HEK293 (cell line): ENCODE results near the gene ARHGAP30.

ENCODE experiments used
- HOXA7 ChIP-seq: sonication (generic); formaldehyde crosslinking; IDR thresholded peaks from 2 replicates; pipeline ENCODE4 v1.8.1; 2022; ENCODE audit warnings: missing genetic modification reagents, borderline replicate concordance
- HOXD13 ChIP-seq: sonication (generic); formaldehyde crosslinking; IDR thresholded peaks from 2 replicates; pipeline ENCODE4 v1.8.0; 2022; ENCODE audit warnings: missing genetic modification reagents, borderline replicate concordance
- KLF1 ChIP-seq: fragments of 450-650 bp; formaldehyde crosslinking; IDR thresholded peaks from 2 replicates; pipeline ENCODE4 v1.5.1; 2016; ENCODE audit warnings: missing biosample characterization, missing genetic modification characterization
- KLF7 ChIP-seq: fragments of 450-650 bp; formaldehyde crosslinking; IDR thresholded peaks from 2 replicates; pipeline ENCODE4 v1.5.1; 2016; ENCODE audit warnings: missing biosample characterization, missing genetic modification characterization, borderline replicate concordance
- SETDB1 ChIP-seq: IDR thresholded peaks from one replicate; pipeline ENCODE4 v1.6.1; 2017; ENCODE audit warnings: mild to moderate bottlenecking, low read length, moderate library complexity, mixed read lengths; ENCODE audit not compliant: insufficient read length
- YY2 ChIP-seq: fragments of 450-650 bp; formaldehyde crosslinking; IDR thresholded peaks from 2 replicates; pipeline ENCODE4 v1.5.1; 2016; ENCODE audit warnings: missing biosample characterization, missing genetic modification characterization
- ZFP41 ChIP-seq: fragments of 450-650 bp; formaldehyde crosslinking; IDR thresholded peaks from 2 replicates; pipeline ENCODE4 v1.5.1; 2016; ENCODE audit warnings: missing biosample characterization, missing genetic modification characterization, borderline replicate concordance
- ZIC2 ChIP-seq: fragments of 450-650 bp; formaldehyde crosslinking; IDR thresholded peaks from 2 replicates; pipeline ENCODE4 v1.5.1; 2016; ENCODE audit warnings: missing biosample characterization, missing genetic modification characterization
- ZNF10 ChIP-seq: fragments of 450-650 bp; formaldehyde crosslinking; IDR thresholded peaks from 2 replicates; pipeline ENCODE4 v1.5.1; 2017; ENCODE audit warnings: missing biosample characterization, missing genetic modification characterization
- ZNF266 ChIP-seq: fragments of 450-650 bp; formaldehyde crosslinking; IDR thresholded peaks from 2 replicates; pipeline ENCODE4 v1.5.1; 2016; ENCODE audit warnings: missing biosample characterization, missing genetic modification characterization, low read depth
- ZNF292 ChIP-seq: fragments of 450-650 bp; formaldehyde crosslinking; IDR thresholded peaks from 2 replicates; pipeline ENCODE4 v1.5.1; 2016; ENCODE audit warnings: low read depth, missing biosample characterization, missing genetic modification characterization, borderline replicate concordance
- ZNF302 ChIP-seq: fragments of 450-650 bp; formaldehyde crosslinking; IDR thresholded peaks from 2 replicates; pipeline ENCODE4 v1.5.1; 2016; ENCODE audit warnings: missing biosample characterization, missing genetic modification characterization, low read depth
- ZNF335 ChIP-seq: fragments of 450-650 bp; formaldehyde crosslinking; conservative IDR thresholded peaks from 2 replicates; pipeline ENCODE4 v1.5.1; 2016; ENCODE audit warnings: missing biosample characterization, missing genetic modification characterization
- ZNF37A ChIP-seq: fragments of 450-650 bp; IDR thresholded peaks from 2 replicates; pipeline ENCODE4 v1.5.1; 2018; ENCODE audit warnings: missing biosample characterization, missing genetic modification characterization
- ZNF510 ChIP-seq: fragments of 450-650 bp; formaldehyde crosslinking; IDR thresholded peaks from 2 replicates; pipeline ENCODE4 v1.5.1; 2018; ENCODE audit warnings: mild to moderate bottlenecking, missing genetic modification characterization, missing biosample characterization; ENCODE audit not compliant: insufficient replicate concordance
- ZNF549 ChIP-seq: fragments of 450-650 bp; IDR thresholded peaks from 2 replicates; pipeline ENCODE4 v1.5.1; 2018; ENCODE audit warnings: missing biosample characterization, missing genetic modification characterization, mild to moderate bottlenecking, inconsistent platforms, moderate library complexity
- ZNF555 ChIP-seq: fragments of 450-650 bp; formaldehyde crosslinking; conservative IDR thresholded peaks from 2 replicates; pipeline ENCODE4 v1.5.1; 2017; ENCODE audit warnings: missing biosample characterization, mild to moderate bottlenecking, missing genetic modification characterization, inconsistent platforms
- ZNF571 ChIP-seq: fragments of 450-650 bp; formaldehyde crosslinking; IDR thresholded peaks from 2 replicates; pipeline ENCODE4 v1.5.0; 2017; ENCODE audit warnings: missing biosample characterization, missing genetic modification characterization
- ZNF580 ChIP-seq: fragments of 450-650 bp; formaldehyde crosslinking; IDR thresholded peaks from 2 replicates; pipeline ENCODE4 v1.5.1; 2016; ENCODE audit warnings: missing biosample characterization, missing genetic modification characterization
- ZNF610 ChIP-seq: fragments of 450-650 bp; formaldehyde crosslinking; IDR thresholded peaks from 2 replicates; pipeline ENCODE4 v1.5.1; 2016; ENCODE audit warnings: missing biosample characterization, missing genetic modification characterization, borderline replicate concordance
- ZNF629 ChIP-seq: fragments of 450-650 bp; formaldehyde crosslinking; IDR thresholded peaks from 2 replicates; pipeline ENCODE4 v1.5.1; 2017; ENCODE audit warnings: missing biosample characterization, missing genetic modification characterization
- ZNF792 ChIP-seq: fragments of 450-650 bp; formaldehyde crosslinking; IDR thresholded peaks from 2 replicates; pipeline ENCODE4 v1.5.1; 2016; ENCODE audit warnings: missing biosample characterization, missing genetic modification characterization
- TF ChIP-seq, protein P1 (sequence below): fragments of 450-650 bp; IDR thresholded peaks from 2 replicates; pipeline ENCODE4 v1.5.1; 2018; ENCODE audit warnings: missing biosample characterization, mild to moderate bottlenecking, missing genetic modification characterization
- TF ChIP-seq, protein P2 (sequence below): fragments of 450-650 bp; formaldehyde crosslinking; IDR thresholded peaks from 2 replicates; pipeline ENCODE4 v1.5.1; 2016; ENCODE audit warnings: missing biosample characterization, missing genetic modification characterization
- TF ChIP-seq, protein P3 (sequence below): fragments of 450-650 bp; formaldehyde crosslinking; IDR thresholded peaks from 2 replicates; pipeline ENCODE4 v1.5.1; 2017; ENCODE audit warnings: missing biosample characterization, missing genetic modification characterization
- TF ChIP-seq, protein P4 (sequence below): fragments of 450-650 bp; formaldehyde crosslinking; IDR thresholded peaks from 2 replicates; pipeline ENCODE4 v1.5.1; 2016; ENCODE audit warnings: missing biosample characterization, missing genetic modification characterization
- TF ChIP-seq, protein P5 (sequence below): fragments of 450-650 bp; formaldehyde crosslinking; IDR thresholded peaks from 2 replicates; pipeline ENCODE4 v1.5.1; 2017; ENCODE audit warnings: missing biosample characterization, missing genetic modification characterization

ARHGAP30 gene

GRCh38 chr1:161117759-161118581 lies 48.3 kb upstream of the ARHGAP30 start, which contains the start of the genes NIT1 and PFDN2 (continued):
- TF ChIP-seq, protein P1, sequence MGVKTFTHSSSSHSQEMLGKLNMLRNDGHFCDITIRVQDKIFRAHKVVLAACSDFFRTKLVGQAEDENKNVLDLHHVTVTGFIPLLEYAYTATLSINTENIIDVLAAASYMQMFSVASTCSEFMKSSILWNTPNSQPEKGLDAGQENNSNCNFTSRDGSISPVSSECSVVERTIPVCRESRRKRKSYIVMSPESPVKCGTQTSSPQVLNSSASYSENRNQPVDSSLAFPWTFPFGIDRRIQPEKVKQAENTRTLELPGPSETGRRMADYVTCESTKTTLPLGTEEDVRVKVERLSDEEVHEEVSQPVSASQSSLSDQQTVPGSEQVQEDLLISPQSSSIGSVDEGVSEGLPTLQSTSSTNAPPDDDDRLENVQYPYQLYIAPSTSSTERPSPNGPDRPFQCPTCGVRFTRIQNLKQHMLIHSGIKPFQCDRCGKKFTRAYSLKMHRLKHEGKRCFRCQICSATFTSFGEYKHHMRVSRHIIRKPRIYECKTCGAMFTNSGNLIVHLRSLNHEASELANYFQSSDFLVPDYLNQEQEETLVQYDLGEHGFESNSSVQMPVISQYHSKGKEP (tag by site-specific recombination) = no peak
- TF ChIP-seq ZNF37A (tag by site-specific recombination) = no peak
- TF ChIP-seq ZNF629 (tag by site-specific recombination) = peak; percentile 85
- TF ChIP-seq ZNF580 (tag by site-specific recombination) = peak; percentile 97
- TF ChIP-seq, protein P2, sequence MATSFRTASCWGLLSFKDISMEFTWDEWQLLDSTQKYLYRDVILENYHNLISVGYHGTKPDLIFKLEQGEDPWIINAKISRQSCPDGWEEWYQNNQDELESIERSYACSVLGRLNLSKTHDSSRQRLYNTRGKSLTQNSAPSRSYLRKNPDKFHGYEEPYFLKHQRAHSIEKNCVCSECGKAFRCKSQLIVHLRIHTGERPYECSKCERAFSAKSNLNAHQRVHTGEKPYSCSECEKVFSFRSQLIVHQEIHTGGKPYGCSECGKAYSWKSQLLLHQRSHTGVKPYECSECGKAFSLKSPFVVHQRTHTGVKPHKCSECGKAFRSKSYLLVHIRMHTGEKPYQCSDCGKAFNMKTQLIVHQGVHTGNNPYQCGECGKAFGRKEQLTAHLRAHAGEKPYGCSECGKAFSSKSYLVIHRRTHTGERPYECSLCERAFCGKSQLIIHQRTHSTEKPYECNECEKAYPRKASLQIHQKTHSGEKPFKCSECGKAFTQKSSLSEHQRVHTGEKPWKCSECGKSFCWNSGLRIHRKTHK (tag by site-specific recombination) = no peak
- no peak for TF ChIP-seq ZNF302 (tag by site-specific recombination)
- peak; percentile 86 for TF ChIP-seq ZNF335 (tag by site-specific recombination)
- TF ChIP-seq ZNF571 (tag by site-specific recombination) = no peak
- TF ChIP-seq ZNF10 (tag by site-specific recombination) = peak; percentile 49; the same call in 1 of the 2 replicates
- no peak for TF ChIP-seq HOXA7 (CRISPR knock-in tag)
- TF ChIP-seq SETDB1 = no peak
- no peak for TF ChIP-seq ZNF555 (tag by site-specific recombination)
- TF ChIP-seq ZNF510 (tag by site-specific recombination) = no peak
- TF ChIP-seq ZNF292 (tag by site-specific recombination) = no peak
- TF ChIP-seq KLF1 (tag by site-specific recombination) = peak; percentile 67; the same call in 1 of the 2 replicates
- no peak for TF ChIP-seq ZNF266 (tag by site-specific recombination)
- TF ChIP-seq YY2 = peak; percentile 95
- TF ChIP-seq, protein P3, sequence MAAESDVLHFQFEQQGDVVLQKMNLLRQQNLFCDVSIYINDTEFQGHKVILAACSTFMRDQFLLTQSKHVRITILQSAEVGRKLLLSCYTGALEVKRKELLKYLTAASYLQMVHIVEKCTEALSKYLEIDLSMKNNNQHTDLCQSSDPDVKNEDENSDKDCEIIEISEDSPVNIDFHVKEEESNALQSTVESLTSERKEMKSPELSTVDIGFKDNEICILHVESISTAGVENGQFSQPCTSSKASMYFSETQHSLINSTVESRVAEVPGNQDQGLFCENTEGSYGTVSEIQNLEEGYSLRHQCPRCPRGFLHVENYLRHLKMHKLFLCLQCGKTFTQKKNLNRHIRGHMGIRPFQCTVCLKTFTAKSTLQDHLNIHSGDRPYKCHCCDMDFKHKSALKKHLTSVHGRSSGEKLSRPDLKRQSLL (tag by site-specific recombination) = no peak
- TF ChIP-seq ZNF610 (tag by site-specific recombination) = peak; percentile 98
- TF ChIP-seq ZNF549 (tag by site-specific recombination) = no peak
- no peak for TF ChIP-seq ZFP41 (tag by site-specific recombination)
- TF ChIP-seq KLF7 = 0 out of 2 replicates have a peak, but pooled peaks have one; percentile 14
- TF ChIP-seq, protein P4, sequence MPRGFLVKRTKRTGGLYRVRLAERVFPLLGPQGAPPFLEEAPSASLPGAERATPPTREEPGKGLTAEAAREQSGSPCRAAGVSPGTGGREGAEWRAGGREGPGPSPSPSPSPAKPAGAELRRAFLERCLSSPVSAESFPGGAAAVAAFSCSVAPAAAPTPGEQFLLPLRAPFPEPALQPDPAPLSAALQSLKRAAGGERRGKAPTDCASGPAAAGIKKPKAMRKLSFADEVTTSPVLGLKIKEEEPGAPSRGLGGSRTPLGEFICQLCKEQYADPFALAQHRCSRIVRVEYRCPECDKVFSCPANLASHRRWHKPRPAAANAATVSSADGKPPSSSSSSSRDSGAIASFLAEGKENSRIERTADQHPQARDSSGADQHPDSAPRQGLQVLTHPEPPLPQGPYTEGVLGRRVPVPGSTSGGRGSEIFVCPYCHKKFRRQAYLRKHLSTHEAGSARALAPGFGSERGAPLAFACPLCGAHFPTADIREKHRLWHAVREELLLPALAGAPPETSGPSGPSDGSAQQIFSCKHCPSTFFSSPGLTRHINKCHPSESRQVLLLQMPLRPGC (tag by site-specific recombination) = peak; percentile 33; the same call in 1 of the 2 replicates
- TF ChIP-seq, protein P5, sequence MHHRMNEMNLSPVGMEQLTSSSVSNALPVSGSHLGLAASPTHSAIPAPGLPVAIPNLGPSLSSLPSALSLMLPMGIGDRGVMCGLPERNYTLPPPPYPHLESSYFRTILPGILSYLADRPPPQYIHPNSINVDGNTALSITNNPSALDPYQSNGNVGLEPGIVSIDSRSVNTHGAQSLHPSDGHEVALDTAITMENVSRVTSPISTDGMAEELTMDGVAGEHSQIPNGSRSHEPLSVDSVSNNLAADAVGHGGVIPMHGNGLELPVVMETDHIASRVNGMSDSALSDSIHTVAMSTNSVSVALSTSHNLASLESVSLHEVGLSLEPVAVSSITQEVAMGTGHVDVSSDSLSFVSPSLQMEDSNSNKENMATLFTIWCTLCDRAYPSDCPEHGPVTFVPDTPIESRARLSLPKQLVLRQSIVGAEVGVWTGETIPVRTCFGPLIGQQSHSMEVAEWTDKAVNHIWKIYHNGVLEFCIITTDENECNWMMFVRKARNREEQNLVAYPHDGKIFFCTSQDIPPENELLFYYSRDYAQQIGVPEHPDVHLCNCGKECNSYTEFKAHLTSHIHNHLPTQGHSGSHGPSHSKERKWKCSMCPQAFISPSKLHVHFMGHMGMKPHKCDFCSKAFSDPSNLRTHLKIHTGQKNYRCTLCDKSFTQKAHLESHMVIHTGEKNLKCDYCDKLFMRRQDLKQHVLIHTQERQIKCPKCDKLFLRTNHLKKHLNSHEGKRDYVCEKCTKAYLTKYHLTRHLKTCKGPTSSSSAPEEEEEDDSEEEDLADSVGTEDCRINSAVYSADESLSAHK (tag by site-specific recombination) = no peak; the same call in 1 of the 2 replicates
- no peak for TF ChIP-seq ZNF792 (tag by site-specific recombination)
- TF ChIP-seq ZIC2 (tag by site-specific recombination) = peak; percentile 93
- TF ChIP-seq HOXD13 (CRISPR knock-in tag) = no peak
